ENCODE data around the gene MAP3K7. TPM values are rescaled to one million over a fixed set of nuclear protein-coding genes. Genes with fewer than 3 reads are reported as not detected.

Gene MAP3K7
- total and polyA plus RNA-seq, 7 donors = 8.9 to 22.1 (median 18.9) TPM

DNA sequence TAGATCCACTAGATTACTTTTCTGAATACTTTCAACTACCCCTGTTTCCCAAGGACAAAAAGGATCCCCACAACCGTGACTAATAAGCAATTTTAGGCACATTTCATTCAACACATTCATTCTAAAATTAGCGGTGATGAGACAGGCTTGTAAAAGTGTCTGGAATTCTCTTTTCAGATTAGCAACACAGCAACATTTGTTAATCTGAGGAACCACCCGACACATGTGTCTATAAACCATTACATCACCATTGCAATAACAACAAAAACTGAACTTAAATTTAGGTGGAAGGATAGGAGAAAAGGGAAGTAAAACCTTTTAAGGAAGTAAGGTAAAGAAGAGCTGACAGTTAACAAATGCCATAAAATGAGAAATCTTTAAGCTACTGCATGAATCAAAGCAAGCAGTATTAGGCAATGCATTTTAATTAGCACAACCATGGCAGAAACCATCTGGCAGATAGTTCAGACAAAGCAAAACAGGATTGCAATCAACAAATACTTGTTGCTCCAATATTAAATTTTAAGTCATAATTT lies 49.1 kb downstream of the MAP3K7 start:
- WGBS, 3 donors = 35 to 56% (median 46%) methylated on average over 3 of the region's 3 CpGs
- no peaks in the 10 kb centered on the region for H3K4me1 ChIP-seq
- H3K9me3 ChIP-seq = no peaks in the 10 kb centered on the region
- intact Hi-C loops (cut with DNase I) = no loop called here
- H3K27me3 ChIP-seq (ENCODE audit: insufficient read depth in 3 of 3, low read length in 2 of 3) = no peaks in the 10 kb centered on the region
- no peak overlapping the region for H3K27ac ChIP-seq
- peaks cover 0 to 60% of the 10 kb centered on the region in 2 donors for H3K36me3 ChIP-seq (ENCODE audit: insufficient read depth in 1 of 2, low read depth in 1 of 2)
- no peak for DNase-seq
- TF ChIP-seq, protein P1, sequence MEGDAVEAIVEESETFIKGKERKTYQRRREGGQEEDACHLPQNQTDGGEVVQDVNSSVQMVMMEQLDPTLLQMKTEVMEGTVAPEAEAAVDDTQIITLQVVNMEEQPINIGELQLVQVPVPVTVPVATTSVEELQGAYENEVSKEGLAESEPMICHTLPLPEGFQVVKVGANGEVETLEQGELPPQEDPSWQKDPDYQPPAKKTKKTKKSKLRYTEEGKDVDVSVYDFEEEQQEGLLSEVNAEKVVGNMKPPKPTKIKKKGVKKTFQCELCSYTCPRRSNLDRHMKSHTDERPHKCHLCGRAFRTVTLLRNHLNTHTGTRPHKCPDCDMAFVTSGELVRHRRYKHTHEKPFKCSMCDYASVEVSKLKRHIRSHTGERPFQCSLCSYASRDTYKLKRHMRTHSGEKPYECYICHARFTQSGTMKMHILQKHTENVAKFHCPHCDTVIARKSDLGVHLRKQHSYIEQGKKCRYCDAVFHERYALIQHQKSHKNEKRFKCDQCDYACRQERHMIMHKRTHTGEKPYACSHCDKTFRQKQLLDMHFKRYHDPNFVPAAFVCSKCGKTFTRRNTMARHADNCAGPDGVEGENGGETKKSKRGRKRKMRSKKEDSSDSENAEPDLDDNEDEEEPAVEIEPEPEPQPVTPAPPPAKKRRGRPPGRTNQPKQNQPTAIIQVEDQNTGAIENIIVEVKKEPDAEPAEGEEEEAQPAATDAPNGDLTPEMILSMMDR (IDR thresholded peaks at IDR 0.05) = no peak
- peak in 3 of 4 donors; percentile 29 to 53 (median 42) for ATAC-seq
- no peak overlapping the region for H3K4me3 ChIP-seq

DNA sequence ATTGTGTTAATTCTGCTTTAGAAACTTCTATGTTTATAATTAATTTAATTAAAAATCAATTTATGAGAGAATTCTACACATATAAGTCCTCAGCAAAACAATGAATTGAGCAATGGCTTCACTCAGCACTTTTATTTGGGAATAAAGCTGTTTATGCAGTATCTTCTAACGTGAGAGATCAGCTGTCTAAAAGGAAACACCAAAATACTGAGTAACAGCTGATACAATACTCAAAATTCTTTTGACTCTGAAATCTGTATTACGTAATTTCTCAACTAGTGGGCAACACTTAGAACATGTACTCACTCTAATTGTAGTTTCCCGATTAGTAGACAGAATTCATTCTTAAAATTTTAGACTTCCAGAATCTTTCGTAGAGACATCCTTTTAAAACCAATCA lies 49.8 kb downstream of the MAP3K7 start:
- ATAC-seq = no peak
- intact Hi-C loops (cut with DNase I) = no loop called here
- TF ChIP-seq, protein P1 (IDR thresholded peaks at IDR 0.05) = no peak
- no peaks in the 10 kb centered on the region for H3K9me3 ChIP-seq
- H3K27me3 ChIP-seq (ENCODE audit: insufficient read depth in 3 of 3, low read length in 2 of 3) = no peaks in the 10 kb centered on the region
- H3K4me3 ChIP-seq = no peak overlapping the region
- no peak for DNase-seq
- H3K36me3 ChIP-seq (ENCODE audit: insufficient read depth in 1 of 2, low read depth in 1 of 2) = peaks cover 0 to 58% of the 10 kb centered on the region in 2 donors
- H3K4me1 ChIP-seq = no peaks in the 10 kb centered on the region
- WGBS, 3 donors = 52 to 70% (median 53%) methylated on average over 4 of the region's 4 CpGs
- no peak overlapping the region for H3K27ac ChIP-seq

DNA sequence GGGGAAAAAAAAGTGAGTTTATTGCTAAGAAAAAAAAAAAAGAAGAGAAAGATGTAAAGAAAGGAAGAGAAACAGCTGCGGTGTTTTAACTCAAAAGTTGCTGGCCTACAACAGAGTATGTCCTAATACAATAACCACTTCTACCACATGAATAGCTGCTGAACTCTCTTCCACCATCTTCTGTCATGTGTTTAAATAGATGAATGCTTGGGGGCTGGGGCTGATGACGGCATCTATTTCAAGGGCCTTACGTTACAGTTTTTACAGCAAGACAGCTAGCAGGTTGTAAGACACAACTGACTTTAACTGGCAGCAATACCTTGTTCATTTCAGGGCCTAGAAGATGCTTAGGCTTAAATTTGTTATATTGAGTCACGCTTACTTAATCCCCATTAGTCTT lies 50.4 kb downstream of the MAP3K7 start:
- Histone ChIP-seq H3K4me1 (no peaks in the 10 kb centered on the region), H3K9me3 (no peaks in the 10 kb centered on the region), H3K27me3 (ENCODE audit: insufficient read depth in 3 of 3, low read length in 2 of 3) (no peaks in the 10 kb centered on the region), H3K4me3 (no peak overlapping the region), H3K36me3 (ENCODE audit: insufficient read depth in 1 of 2, low read depth in 1 of 2) (peaks cover 0 to 56% of the 10 kb centered on the region in 2 donors), H3K27ac (no peak overlapping the region)
- intact Hi-C loops (cut with DNase I) = no loop called here
- DNase-seq (no peak), ATAC-seq (no peak)
- TF ChIP-seq, protein P1 (IDR thresholded peaks at IDR 0.05) = no peak
- 88 to 93% (median 88%) methylated on average over 4 of the region's 4 CpGs for WGBS, 3 donors

DNA sequence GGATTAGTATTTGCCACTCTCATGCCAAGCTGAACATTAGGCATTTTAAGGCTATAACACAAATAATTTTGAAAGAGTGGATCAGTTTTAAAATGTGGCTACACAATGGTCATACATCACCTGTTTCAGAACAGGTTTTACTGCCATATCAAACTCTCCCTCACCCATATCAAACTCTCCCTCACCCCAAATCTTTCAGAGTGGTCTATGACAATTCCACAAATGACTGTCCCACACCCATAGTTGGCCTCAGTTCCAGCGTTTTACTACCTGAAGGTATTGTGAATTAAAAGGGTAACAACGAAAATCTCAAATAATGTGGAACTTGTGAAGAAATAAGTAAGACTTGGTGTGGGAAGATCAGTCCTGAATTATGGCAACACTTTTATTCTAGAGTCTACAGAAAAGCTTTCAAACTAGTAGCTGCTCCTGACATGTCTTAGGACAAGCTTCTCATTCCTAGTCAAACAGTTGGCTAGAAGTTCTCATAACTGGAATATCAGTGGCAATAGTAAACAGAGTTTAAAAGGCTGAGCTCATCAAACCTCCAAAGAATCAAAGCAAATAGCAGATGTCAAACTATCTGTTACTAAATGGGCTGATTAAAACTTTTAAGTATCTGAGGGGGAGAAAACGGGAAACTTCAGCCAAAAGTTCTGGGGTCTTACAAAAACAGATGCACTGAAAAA lies 52.4 kb downstream of the MAP3K7 start:
- H3K4me3 ChIP-seq = no peak overlapping the region
- 90 to 99% (median 93%) methylated on average over 3 of the region's 3 CpGs for WGBS, 3 donors
- H3K27me3 ChIP-seq (ENCODE audit: insufficient read depth in 3 of 3, low read length in 2 of 3) = no peaks in the 10 kb centered on the region
- H3K4me1 ChIP-seq = no peaks in the 10 kb centered on the region
- ATAC-seq (no peak), DNase-seq (no peak)
- TF ChIP-seq, protein P1 (IDR thresholded peaks at IDR 0.05) = no peak
- H3K36me3 ChIP-seq (ENCODE audit: insufficient read depth in 1 of 2, low read depth in 1 of 2) = peaks cover 0 to 65% of the 10 kb centered on the region in 2 donors
- intact Hi-C loops (cut with DNase I) = no loop called here
- H3K27ac ChIP-seq = no peak overlapping the region
- H3K9me3 ChIP-seq = no peaks in the 10 kb centered on the region
